Smooth muscle cell of the umbilical artery (primary cell): ENCODE measurements around the gene TSEN54. TPM values are rescaled to one million over a fixed set of nuclear protein-coding genes. Genes with fewer than 3 reads are reported as not detected.

Source experiments
- total RNA-seq: library from RNA; depleted of rRNA; stranded (reverse); fragments of >200 nt; gene quantifications from 2 replicates; pipeline ENCODE4 v1.2.3, GENCODE V29; 2014

TSEN54 gene
- 11.6 and 17.8 TPM in 2 replicates for total RNA-seq

GRCh38 chr17:75516255-75516618 lies at the start of gene TSEN54:
Gene TSEN54 (plus strand): TSS chr17:75516528. CDS start chr17:75516561, 33 bp downstream.

DNA sequence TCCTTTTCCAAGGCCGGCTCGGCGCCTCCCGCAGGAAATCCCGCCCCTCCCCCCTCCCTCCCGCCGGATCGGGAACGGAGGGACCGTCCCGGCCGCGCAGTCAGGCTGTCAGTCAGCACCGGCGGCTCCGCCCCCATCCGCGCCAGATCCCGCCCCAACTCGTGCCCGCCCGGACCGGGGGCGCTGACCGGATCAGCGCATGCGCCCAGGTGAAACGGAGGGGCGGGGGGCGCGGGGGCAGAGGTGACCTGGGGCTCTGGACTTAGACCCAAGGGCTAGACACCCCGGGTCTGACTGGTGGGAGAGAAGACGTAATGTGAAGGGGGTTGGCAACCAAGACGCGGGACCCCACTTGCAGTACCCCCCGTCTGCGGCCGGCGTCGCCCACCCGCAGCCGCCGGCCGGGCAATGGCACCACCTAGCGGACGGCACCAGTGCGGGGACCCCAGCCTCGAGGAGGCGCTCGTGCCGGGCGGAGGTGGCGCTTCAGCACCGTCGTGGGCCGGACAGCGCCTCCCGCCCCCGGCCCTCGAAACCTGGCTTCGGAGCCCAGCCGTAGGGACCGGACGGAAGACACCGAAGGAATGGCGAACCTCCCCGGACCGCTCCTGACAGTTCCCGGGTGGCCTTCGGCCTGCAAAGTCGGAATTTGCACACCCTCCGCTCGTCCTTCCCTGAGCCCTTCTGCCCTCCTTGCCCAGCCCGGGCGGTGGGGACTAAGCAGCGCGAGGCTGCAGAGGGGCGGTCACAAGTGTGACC lies 653 bp upstream of the TSEN54 start, which contains the start of gene CASKIN2:
Gene CASKIN2 (minus strand): TSS at position 42 of the 759 bp plus-strand sequence. CDS start 1,733 bp downstream, outside the sequence.

GRCh38 chr17:75524970-75525805 lies 8.9 kb downstream of the TSEN54 start, which contains the start of gene LLGL2:
Gene LLGL2 (plus strand): TSS chr17:75525697. CDS start chr17:75543427, 17,730 bp downstream.

Other genes with a start within 250 kb of the TSEN54 start
- 5.6 and 6.2 TPM in 2 replicates for gene MIF4GD, start 245.3 kb upstream of the TSEN54 start, total RNA-seq
- gene SLC25A19, start 227.1 kb upstream of the TSEN54 start, total RNA-seq: 4.8 and 8.6 TPM in 2 replicates
- 83.1 and 102 TPM in 2 replicates for gene GRB2, start 110.8 kb upstream of the TSEN54 start, total RNA-seq
- 39.2 and 69.2 TPM in 2 replicates for gene TMEM94, start 59.9 kb upstream of the TSEN54 start, total RNA-seq
- 6.5 and 11.2 TPM in 2 replicates for gene CASKIN2, start 991 bp upstream of the TSEN54 start, total RNA-seq
- 0.74 and 1.2 TPM in 2 replicates for gene LLGL2, start 9.2 kb downstream of the TSEN54 start, total RNA-seq
- 3.3 and 4.2 TPM in 2 replicates for gene MYO15B, start 71.3 kb downstream of the TSEN54 start, total RNA-seq
- gene SMIM5, start 116.9 kb downstream of the TSEN54 start, total RNA-seq: not detected in 2 replicates
- 16.0 and 19.9 TPM in 2 replicates for gene RECQL5, start 150.6 kb downstream of the TSEN54 start, total RNA-seq
- 41.9 and 72.0 TPM in 2 replicates for gene SAP30BP, start 150.8 kb downstream of the TSEN54 start, total RNA-seq
- 0.09 and 0.30 TPM in 2 replicates for gene ITGB4, start 204.9 kb downstream of the TSEN54 start, total RNA-seq
- 22.2 and 27.9 TPM in 2 replicates for gene GALK1, start 248.7 kb downstream of the TSEN54 start, total RNA-seq